ENCODE results near the gene LIAS.
A peak's percentile ranks its signal among the peaks of the same experiment; 100 is the strongest.
"Not testable (repeated sequence)": the region's sequence is repeated elsewhere in the genome, so short reads cannot be mapped to it uniquely, and the experiment has no call there.

LIAS gene

DNA sequence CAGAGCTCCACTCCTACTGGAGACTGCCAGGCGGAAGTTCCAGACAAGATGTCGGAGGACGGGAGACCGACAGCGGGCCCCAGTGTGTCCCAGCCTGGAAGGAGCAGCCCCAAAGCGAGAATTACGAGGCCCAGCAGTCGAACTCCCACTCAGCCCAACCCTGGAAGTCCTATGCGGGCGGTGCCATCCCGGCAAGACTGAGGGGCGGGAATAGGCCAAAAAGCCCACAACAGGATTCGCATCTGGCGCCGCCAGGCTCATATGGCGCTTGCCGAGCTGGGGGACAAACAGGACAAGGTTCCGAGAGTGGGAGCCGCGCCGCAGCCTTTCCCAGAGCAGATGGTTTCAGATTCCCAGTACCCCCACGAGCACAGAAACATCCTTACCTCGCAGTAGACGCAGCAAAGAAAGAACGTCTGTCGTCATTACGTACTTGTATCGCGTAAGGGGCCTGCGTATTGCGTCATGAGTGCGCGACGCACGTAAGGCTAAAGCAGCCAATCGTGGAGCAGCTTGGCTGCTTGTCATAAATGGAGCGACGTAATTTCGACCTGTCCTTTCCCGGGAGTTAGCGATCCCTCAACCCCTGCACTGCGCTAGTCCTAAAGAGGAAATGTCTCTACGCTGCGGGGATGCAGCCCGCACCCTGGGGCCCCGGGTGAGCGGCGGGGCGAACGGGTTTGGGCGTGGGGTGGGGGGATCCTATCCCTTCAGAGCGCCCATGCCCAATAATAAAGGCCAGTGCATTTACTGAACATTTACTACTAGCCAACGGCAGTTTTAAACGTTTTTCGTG, at the start of gene LIAS, which contains the start of gene RPL9:
Gene LIAS (plus strand): TSS at position 552 of the 796 bp plus-strand sequence. CDS start 62 bp downstream, at position 614.
Gene RPL9 (minus strand): TSS at position 418 of the 796 bp plus-strand sequence. CDS start 483 bp downstream, outside the sequence.
- peak; percentile 45 to 97 (median 90) for DNase-seq

DNA sequence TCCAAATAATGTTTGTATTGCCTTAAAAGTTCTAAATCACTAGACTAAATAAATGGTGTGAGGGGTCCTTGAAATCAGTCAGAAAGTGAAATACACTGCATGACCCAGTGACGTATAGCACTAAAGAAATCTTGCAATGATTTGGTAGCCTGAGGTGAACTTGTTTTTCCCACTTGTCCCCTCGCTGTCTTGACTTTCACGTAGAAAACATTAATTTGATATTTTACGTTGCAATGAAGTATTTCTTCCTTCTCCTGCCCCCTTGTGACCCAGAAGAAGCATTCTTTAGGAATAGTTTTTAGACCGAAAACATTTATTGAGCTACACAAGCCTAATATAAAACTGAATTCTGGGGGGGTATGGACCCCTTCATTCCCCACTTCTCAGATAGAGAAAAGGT, 48.4 kb upstream of the LIAS start:
- DNase-seq, result no peak

DNA sequence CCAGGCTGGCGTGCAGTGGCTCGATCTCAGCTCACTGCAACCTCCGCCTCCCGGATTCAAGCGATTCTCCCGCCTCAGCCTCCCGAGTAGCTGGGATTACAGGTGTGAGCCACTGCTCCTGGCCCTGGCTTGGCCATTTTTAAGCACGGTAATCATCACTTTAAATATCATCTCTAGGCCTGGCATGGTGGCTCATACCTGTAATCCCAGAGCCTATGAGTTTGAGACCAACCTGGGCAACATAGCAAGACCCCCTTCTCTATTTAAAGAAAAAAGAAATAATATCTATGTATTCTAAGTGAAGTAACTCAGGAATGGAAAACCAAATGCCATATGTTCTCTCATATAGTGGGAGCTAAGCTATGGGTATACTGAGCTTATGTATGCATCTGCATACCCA, 47.3 kb upstream of the LIAS start:
- not testable (repeated sequence) for DNase-seq

DNA sequence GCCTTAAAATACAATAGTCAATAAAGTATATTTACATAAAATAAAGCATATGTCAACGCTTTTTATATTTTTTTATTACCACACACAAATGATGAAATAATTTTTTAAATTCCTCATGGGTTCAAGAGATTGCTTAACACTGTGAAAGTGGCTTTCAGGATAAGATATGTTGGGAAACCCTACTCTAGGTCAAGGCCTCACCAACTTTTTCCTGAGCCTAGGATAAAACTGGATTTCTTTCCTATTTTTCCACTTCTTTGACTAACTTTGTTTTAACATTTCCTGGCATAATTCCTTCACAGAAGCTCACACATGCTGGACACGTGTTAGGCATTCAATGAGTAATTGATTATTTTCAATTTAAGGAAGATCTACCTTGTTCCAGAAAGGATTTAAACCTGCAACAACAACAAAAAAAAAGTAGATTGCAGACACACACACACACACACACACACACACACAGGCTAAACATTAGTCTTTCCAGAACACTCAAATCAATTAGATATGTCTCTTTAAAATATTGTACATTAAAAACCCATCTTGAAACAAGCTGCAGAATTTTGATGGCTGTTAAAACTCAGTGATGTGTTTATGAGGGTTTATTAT, 43.1 kb upstream of the LIAS start:
- no peak for DNase-seq

DNA sequence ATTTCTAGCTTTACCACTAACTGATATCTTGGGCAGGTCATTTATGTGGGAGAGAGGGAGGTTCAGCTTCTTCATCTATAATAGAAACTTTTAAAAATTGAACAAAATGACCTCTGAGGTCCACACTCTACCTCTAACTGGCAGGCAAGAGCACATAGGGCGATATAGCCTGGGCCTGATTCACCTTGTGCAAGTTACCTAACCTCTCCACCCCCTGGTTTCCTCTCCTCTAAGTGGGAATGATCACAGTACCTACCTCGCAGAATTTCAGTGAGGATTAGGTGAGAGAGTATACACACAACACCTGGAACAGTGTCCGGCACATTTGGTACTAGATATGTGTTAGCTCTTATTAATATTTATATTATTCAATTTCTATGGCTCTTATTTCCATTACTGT, 36.6 kb upstream of the LIAS start:
- no peak for DNase-seq

DNA sequence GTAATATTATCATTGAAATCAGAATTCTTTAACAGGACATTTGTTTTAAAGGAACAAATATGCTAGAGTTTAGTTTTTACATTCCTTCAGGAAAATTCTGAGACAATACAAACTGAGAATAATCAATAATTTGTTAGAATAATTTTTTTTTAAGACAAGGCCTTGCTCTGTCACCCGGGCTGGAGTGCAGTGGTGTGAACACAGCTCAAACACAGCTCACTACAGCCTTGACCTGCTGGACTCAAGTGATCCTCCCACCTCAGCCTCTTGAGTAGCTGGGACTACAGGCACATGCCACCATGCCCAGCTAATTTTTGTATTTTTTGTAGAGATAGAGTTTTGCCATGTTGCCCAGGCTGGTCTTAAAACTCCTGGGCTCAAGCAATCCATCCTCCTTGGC, 33.6 kb upstream of the LIAS start:
- not testable (repeated sequence) for DNase-seq

DNA sequence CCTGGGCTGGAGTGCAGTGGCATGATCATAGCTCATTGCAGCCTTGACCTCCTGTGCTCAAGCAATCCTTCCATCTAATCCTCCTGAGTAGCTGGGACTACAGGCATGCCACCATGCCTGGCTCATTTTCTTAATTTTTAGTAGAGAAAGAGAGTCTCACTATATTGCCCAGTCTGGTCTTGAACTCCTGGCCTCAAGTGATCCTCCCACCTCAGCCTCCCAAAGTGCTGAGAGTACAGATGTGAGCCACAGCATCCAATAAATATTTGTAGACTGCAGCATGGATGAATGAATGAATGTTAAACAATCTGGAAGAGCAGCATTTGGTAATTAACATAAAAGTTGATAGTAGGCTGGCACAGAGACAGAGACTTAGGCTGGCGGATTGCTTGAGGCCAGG, 32.1 kb upstream of the LIAS start:
- no peak for DNase-seq

DNA sequence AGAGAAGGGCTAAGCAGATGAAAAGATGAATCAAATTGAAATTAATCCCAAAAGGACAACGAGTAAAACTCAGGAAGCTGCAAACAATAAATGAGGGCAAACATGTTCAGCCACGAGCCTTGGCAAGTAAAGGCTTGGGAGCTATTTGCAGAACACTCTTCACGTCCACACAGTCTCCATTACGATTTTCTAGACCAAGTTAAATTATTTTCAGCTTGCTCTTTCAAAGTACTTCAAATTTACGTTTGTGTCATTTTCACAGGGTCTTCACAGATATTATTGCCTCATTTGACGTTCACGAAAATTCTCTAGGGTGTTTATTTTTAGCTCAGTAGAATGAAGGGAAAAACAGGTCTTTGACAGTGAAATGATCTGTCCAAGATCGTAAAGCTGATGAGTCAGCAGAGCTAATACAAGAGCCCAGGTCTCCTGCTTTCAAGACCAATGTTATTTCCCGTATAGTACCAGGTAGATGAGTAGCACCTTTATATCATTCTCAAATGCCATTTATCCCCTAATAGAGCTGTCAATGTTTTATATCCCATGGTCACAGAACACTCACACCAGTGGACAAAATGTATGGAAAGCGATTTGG, 31.2 kb upstream of the LIAS start:
- DNase-seq, result no peak

DNA sequence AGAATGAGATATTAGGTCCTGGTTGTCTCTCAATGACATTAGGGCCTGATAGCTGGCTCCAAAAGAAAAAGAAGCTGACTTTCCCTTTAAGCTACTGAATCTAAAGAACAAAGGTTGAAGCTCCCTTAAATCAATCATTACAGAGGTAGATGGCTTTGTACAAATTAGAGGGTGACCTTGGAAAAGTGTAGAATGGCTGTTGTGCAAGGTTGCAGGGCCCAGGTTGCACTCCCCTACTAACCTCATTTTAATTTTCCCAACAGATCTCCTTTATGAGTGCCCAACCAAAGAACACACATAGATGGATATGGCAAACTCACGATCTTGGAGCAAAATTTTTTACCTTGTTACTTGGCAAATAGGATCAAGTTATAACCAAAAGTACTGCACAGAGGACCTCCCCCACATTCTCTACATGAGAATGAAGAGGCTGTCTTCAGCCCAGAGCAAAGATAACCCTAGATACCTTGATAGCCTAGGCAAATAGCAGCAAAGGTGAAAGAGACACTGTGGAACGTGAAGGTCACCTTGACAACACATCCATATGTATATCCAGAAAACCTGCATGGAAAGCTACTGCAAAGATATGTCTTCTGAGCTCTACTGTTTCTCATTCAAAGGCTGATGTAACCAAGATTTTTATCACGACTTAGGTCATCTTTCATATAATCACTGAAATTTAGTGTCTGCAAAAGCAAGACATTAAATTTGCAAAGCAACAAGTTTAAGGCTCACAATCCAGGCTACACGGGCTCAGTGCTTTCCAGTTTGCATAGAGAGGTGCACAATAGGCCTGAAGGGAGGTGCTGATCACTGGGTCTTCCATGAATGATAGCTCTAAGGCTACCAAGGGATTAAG, 29.2 kb upstream of the LIAS start:
- DNase-seq, result no peak

DNA sequence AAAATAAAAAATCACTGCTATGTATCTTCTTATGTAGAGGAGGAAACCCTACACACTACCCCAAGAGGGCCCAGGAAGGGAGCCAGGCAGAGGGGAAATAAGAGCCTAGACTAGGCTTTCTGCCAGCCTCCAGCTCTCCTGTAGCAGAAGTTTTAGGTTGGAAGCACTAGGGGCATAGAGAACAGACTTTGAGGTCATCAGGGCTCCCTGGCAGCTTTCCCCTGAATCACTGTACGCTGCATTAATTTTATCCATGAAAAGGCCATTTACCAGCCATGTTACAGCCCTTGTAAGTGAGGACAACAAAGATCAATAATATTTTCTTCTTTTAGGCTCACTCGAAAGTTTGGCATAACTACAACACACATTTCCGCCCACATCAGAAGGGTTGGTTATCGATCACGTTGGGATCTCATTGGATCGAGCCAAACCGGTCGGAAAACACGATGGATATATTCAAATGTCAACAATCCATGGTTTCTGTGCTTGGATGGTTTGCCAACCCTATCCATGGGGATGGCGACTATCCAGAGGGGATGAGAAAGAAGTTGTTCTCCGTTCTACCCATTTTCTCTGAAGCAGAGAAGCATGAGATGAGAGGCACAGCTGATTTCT, 24.9 kb upstream of the LIAS start:
- DNase-seq, result no peak

DNA sequence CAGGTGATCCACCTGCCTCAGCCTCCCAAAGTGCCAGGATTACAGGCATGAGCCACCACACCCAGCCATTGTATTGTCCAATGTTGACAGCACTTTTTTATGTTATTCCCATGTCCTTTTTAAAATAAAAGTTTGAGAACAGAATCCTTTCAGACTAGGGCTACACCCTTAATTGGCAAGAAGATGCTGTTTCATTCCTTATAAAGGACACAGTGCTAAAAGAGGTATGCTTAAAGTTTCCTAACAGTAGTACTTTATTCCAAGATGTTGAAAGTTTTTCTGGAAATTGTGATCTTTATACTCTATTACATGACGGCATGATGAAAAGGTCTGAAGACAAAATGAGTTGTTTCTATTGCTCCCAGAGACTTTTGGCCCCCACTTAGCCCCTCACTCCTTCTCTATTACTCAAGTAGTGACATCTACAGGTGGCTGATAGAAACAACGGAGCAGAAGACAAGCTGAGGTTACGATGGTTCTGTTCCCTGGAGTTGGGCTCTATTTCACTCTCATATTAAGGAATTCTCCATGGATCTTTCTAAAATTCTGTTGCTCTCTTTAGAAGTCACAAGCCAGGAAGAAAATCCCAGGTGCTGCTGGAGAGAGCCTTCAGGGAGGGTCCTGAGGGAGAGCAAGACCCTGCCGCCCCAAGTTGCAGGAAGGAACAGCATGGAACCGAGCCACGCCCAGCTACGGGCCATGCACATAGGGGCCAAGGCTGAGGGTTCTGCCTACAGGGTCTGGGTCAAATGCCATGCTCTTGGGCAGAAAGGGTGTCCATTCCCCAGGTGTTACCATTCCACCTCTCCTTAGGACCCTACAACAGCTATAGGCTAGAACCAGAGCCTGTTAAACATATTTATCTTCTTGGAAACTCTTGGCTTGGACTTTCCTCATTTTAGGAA, 22.9 kb upstream of the LIAS start:
- DNase-seq, result no peak

DNA sequence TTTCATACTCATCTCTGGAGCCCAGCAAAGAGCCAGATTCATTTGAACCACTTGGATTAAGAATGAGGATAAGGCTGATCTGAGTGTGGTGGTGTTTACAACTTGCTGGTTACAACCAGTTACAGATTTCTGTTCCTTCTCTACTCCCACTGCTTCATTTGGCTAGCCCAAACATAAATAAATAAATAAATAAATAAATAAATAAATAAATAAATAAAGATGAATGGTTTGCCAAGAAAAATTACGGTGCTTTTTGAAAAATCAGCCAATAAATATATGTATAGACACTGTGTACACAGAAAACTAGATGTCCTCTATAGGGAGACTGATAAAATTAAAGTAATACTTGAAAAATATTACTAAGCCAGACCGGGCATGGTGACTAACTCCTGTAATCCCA, 17.3 kb upstream of the LIAS start:
- no peak for DNase-seq

DNA sequence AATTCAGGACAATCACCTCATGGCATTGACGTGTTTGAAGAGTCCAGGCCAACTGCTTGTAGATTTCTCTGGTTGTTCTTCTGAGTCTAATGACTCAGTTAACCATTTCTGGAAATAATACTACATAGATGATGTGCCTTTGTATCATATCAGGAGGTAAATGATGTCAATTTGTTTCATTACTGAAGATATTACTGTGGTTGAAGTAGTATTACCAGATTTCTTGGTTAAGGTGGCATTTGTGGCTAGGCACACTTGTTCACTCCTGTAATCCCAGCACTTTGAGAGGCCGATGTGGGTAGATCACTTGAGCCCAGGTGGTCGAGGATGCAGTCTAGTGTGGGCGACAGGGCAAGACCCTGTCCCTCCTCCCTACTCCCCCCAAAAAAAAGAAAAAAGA, 15.9 kb upstream of the LIAS start:
- no peak for DNase-seq

DNA sequence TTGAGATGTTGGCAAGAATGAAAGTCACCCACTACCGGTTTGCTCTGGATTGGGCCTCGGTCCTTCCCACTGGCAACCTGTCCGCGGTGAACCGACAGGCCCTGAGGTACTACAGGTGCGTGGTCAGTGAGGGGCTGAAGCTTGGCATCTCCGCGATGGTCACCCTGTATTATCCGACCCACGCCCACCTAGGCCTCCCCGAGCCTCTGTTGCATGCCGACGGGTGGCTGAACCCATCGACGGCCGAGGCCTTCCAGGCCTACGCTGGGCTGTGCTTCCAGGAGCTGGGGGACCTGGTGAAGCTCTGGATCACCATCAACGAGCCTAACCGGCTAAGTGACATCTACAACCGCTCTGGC, 12.4 kb upstream of the LIAS start:
- DNase-seq, result no peak

DNA sequence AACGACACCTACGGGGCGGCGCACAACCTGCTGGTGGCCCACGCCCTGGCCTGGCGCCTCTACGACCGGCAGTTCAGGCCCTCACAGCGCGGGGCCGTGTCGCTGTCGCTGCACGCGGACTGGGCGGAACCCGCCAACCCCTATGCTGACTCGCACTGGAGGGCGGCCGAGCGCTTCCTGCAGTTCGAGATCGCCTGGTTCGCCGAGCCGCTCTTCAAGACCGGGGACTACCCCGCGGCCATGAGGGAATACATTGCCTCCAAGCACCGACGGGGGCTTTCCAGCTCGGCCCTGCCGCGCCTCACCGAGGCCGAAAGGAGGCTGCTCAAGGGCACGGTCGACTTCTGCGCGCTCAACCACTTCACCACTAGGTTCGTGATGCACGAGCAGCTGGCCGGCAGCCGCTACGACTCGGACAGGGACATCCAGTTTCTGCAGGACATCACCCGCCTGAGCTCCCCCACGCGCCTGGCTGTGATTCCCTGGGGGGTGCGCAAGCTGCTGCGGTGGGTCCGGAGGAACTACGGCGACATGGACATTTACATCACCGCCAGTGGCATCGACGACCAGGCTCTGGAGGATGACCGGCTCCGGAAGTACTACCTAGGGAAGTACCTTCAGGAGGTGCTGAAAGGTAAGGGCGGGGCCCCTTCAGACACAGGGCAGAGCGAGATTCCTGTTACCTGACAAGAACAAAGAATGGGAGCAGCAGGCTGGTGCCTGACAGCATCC, 11.8 kb upstream of the LIAS start:
- peak in 5 of 14 donors; percentile 2 to 32 (median 6) for DNase-seq

DNA sequence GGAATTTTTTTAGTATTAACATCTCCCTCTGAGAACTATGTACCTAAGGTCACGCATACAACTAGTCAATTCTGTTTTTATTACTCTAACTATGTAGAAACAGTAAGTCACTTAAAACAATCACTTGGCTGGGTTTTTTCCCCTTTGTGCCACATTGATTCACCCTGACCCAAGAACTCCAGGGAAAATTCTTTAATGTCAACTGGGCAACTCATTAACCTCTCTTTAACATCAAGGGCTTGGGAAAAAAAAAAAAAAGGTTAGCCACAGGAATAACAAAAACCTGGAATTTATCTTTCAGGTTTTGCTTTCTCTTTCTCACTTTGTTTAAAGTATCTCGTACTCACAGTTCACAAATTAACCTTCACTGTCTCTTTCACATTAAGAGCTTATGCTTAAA, 8.2 kb upstream of the LIAS start:
- DNase-seq, result no peak

DNA sequence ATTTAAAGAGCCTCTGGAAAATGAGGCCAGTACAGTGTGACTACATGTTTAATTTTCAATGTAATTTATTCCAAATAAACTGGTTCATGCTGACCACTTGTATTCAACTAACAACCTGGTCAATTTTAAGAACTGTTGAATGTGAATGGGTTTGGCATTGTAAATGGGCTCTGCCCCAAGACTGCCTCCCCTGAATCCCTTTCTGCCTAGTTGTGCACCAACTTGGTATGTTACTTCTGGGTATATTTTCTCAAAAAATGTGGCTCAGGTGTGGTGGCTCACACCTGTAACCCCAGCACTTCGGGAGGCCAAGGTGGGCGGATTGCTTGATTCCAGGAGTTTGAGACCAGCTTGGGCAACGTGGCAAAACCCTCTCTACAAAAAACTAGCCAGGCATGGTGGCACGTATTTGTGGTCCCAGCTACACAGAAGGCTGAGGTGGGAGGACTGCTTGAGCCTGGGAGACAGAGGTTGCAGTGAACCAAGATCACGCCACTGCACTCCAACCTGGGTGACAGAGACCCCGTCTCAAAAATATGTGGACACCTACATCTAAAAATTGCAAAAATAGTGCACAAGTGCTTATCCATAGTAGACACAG, 7.3 kb upstream of the LIAS start:
- no peak for DNase-seq

DNA sequence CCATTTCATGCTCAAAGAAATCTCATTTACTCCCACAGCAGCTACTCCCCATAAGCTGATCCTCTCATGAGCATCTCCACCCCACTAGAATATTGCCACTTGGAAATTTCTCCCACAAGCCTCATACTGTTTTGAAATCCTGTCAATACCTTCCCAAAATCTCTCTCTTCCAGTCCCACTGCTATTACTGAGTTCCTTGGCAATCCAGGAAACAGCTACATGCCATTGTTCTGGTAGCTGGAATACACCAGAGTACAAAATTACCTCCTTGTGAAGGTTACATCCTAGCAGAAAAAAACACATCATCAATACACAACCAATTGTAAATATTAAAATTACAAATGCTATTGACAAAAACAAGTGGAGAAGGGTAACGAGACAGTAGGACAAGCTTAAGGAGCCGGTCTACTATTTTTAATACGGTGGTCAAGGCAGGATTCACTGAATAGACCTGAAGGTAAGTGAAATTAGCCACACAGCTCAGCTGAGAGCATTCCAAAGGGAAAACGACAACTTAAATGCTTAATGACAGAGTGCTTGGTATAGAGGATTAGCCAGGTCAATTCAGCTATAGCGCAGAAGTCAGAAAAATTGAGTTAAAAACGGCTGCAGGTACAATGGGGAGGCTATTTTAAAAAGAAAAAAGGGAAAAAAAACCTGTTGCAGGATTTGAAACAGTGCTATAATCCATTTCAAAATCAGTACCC, 6.5 kb upstream of the LIAS start:
- DNase-seq, result no peak

DNA sequence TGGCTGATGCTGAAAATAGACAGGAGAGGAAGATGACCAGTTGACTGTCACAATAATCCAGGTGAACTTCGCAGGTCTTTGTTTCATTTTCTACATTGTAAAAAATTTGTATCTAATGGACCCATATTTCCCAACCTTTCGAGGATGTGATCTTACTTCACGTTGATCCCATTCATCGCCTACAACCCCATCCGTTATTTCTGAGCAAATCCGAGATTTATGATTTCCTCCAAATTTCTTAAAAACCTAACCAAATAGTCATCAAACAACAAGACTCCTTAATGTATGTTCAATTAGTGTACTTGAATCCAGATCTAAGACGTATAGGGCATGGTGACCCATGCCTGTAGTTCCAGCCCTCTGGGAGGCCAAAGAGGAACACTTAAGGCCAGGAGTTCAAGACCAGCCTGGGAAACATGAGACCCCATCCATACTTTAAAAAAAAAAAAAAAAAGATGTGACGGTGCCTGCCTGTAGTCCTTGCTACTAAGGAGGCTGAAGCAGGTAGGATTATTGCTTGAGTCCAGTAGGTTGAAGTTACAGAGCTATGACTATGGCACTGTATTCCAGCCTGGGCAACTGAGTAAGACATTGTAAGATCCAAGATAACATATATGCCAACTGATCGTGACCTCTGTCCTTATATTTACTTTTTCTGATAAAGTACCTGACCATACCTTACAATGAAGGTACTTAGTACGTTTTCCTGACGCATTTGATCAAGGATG, 5.8 kb upstream of the LIAS start:
- DNase-seq, result no peak
